Stomach (tissue), 4 donors: ENCODE measurements around the gene PGLYRP1.

Source experiments
- CTCF ChIP-seq, 7 experiments: fragments of 450-650 bp in 4 of 7; fragments of 200-600 bp in 3 of 7; sonication (generic) in 3 of 7; IDR thresholded peaks; one replicate each; pipeline ENCODE4 v1.5.1; 2016 to 2019; ENCODE audit warnings: antibody characterized with exemption in 7 of 7, control low read depth in 2 of 7, mild to moderate bottlenecking in 1 of 7
- POLR2AphosphoS5 ChIP-seq, 3 donors: sonication (generic); formaldehyde crosslinking; IDR thresholded peaks; one replicate each; pipeline ENCODE4 v1.6.1; 2016; ENCODE audit warnings: antibody characterized with exemption in 3 of 3

- no peak for TF ChIP-seq CTCF (IDR thresholded peaks at IDR 0.05)
- no peak for TF ChIP-seq POLR2AphosphoS5 (IDR thresholded peaks at IDR 0.05)
These were observed 50.5 kb downstream of the PGLYRP1 start for GRCh38 chr19:45972081-45972946.
